ENCODE results near the gene GALP.

- TF ChIP-seq CTCF (IDR thresholded peaks at IDR 0.05; ENCODE audit: low read depth, low read length, poor library complexity, severe bottlenecking) = no peak
- TF ChIP-seq EZH2phosphoT487 (IDR thresholded peaks at IDR 0.05; ENCODE audit: borderline replicate concordance, low read length) = no peak
Measured at GRCh38 chr19:56145698-56146097, 30.1 kb upstream of the GALP start.
